Muscle of arm (tissue), 12 donors: ENCODE data around the gene DCBLD1. TPM values are rescaled to one million over a fixed set of nuclear protein-coding genes. Genes with fewer than 3 reads are reported as not detected.

ENCODE experiments used
- DNase-seq: peaks from one replicate; pipeline ENCODE4 v3.0.0-alpha.2; 2013
- polyA plus RNA-seq, 12 donors: library from polyadenylated mRNA; unstranded; fragments of 120-200 nt; gene quantifications; one replicate each; pipeline ENCODE4 v1.2.1, GENCODE V29; 2013; ENCODE audit not compliant: insufficient read length in 12 of 12

Gene DCBLD1
- polyA plus RNA-seq, 12 donors: 6.3 to 9.7 (median 7.1) TPM; not detected in 1

DNA sequence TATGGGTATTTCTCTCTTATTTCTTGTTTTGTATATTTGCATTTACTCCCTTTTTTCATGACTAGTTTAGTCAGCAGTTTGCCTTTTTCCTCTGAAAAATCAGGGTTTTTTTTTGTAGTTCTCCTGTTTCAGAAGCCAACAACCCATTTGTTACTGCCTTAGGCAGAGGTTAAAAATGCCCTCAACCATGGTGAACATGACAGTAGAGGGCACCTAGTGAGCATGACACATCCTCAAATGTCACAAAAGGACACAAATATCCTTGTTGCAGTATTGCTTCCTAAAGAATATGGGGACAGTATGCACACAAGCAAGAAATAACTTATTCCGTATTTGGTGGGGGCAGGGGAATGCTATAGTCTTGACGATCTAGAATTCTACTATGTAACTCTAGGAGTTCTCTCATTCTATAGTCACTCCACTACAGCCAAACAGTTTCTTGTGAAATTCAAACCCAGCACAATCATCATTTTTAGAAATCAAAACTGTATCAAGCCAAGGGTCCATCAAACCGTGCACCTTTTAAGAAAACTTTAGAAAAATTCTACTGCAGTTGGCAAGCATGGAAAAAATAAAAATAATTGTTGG, 72.9 kb downstream of the DCBLD1 start:
- no peak for DNase-seq

- peak; percentile 57 for DNase-seq
Measured at GRCh38 chr6:117555882-117556498, 73.5 kb downstream of the DCBLD1 start.

DNA sequence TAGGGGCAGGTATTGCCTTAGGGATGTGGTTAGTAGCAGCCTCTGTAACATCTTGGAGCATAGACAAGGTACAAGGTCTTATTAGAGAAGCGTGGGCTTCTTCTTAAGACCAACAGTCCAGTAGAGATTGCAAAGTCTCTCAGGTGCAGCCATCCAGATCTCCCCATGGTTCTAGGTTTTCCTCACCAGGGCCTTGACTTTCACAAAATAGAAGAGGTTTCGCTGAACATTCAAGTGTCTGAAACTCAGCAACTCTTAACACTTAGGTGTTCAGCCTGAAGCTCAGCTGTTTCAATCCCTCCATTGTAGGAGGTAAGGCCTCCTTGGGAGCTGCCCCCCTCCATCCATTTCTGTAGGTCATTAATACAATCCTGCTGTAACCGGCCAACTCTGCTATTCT, 75.5 kb downstream of the DCBLD1 start:
- no peak for DNase-seq

DNA sequence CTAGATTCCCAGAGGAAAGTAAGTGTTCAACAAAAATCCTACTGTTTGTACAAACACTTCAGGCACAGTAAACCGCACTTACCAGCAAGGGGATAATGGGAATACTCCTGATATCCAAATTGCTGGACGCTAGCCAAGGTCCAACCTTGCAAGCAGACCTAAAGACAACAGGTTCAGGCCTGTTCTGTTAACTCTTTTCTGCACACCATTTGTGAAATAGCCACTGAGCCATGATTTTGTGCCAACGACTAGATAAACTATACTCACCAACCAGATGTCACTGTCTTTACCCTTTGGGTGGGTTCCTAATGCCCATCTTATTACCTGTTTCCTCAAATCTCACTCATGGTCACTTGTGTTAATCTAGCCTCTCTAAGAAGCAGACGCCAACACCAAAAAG, 76.3 kb downstream of the DCBLD1 start:
- DNase-seq: no peak

- no peak for DNase-seq
Measured at GRCh38 chr6:117559299-117559698, 76.8 kb downstream of the DCBLD1 start.

GRCh38 chr6:117561128-117561527, 78.7 kb downstream of the DCBLD1 start:
- DNase-seq: no peak

DNA sequence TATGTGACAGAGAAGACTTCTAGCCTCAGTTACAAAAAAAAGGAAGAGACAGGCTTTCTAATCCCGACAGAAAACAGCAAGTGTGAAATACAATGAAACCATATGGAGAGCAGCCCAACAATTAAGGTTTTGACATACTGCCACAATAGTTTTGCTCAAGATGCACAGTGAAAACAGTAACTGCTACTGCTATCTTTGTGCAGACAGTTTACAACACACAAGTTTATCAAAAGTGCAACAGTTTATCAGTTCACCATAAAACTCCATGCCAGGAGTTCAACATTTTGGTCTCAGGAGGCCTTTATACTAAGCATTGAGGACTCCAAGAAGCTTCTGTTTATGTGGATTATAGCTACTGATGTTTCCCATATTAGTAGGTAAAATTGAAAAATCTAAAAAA, 82.2 kb downstream of the DCBLD1 start:
- no peak for DNase-seq

- no peak for DNase-seq
Measured at GRCh38 chr6:117568247-117568646, 85.8 kb downstream of the DCBLD1 start.

GRCh38 chr6:117568831-117569410, 86.4 kb downstream of the DCBLD1 start:
- no peak for DNase-seq

DNA sequence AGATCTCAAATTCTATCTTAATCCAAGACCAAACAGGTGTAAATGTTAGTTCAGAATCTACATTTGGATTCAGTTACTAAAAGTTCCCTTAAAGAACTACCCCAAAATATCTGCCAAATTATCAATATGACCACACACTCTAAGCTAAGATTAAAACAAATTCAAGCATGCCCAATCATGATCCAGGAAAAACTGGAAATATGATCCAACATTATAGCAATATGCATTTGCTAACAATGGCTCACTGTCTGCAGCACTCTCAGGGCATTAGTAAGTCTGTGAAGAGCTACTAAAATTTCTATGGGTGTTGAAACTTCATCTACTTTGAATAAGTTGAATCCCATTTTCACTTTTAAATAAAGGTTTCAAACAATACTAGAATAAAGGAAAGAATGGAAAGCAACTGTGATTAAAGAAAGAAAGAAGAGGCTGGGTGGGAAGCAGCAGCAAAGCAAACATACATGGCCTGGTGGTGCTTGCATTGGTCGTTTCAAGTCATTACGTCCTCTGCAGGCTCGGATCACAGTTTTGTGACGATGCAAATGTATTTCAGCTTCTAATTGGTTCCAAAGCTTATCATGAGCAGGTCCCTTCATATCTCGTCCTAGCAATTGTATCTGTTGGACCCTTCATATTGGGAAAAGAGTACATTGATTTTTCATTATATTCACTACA, 90.7 kb downstream of the DCBLD1 start:
- DNase-seq: no peak

GRCh38 chr6:117574198-117574597, 91.7 kb downstream of the DCBLD1 start:
- no peak for DNase-seq

GRCh38 chr6:117585647-117586046, 103.2 kb downstream of the DCBLD1 start:
- no peak for DNase-seq

- DNase-seq: no peak
Measured at GRCh38 chr6:117590447-117590846, 108.0 kb downstream of the DCBLD1 start.

- DNase-seq: no peak
Measured at GRCh38 chr6:117591405-117591804, 108.9 kb downstream of the DCBLD1 start.

- no peak for DNase-seq
Measured at GRCh38 chr6:117592983-117593759, 110.7 kb downstream of the DCBLD1 start.

- DNase-seq: no peak
Measured at GRCh38 chr6:117595099-117595923, 112.8 kb downstream of the DCBLD1 start.

DNA sequence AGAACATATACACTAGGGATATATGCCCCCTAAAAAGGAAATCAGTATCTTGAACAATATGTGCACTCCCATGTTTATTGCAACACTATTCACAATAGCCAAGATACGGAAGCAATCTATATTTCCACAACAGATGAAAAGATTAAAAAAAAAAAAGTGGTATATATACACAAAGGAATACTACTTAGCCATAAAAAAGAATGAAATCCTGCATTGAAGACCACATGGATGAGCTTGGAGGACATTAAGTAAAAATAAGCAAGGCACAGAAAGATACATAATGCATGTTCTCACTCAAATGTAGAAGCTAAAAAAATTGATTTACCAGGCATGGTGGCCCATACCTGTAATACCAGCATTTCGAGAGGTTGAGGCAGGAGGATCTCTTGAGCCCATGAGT, 115.3 kb downstream of the DCBLD1 start:
- no peak for DNase-seq
